ENCODE data around the gene SPINT1.

Gene SPINT1

DNA sequence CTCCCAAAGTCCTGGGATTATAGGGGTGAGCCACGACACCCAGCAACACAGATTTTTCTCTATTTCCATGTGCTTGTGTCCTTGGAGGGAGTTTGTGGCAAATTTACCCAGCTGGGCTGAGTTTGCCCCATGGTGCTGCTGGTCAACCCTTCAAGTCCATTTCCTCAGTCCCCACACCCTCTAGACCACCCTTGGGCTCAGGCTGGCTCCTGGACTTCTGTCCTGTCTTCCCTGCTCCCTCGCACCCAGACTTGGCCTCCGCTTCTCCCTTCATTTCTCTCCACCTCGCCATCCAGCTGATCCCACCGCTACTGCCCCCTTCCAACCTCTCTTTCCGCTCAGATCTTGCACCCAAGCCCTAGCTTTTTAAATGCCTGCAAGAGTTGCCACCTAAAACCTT, 37.5 kb downstream of the SPINT1 start:
- TF ChIP-seq, protein P1, sequence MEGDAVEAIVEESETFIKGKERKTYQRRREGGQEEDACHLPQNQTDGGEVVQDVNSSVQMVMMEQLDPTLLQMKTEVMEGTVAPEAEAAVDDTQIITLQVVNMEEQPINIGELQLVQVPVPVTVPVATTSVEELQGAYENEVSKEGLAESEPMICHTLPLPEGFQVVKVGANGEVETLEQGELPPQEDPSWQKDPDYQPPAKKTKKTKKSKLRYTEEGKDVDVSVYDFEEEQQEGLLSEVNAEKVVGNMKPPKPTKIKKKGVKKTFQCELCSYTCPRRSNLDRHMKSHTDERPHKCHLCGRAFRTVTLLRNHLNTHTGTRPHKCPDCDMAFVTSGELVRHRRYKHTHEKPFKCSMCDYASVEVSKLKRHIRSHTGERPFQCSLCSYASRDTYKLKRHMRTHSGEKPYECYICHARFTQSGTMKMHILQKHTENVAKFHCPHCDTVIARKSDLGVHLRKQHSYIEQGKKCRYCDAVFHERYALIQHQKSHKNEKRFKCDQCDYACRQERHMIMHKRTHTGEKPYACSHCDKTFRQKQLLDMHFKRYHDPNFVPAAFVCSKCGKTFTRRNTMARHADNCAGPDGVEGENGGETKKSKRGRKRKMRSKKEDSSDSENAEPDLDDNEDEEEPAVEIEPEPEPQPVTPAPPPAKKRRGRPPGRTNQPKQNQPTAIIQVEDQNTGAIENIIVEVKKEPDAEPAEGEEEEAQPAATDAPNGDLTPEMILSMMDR (IDR thresholded peaks at IDR 0.05; ENCODE audit: insufficient read depth, low read length, poor library complexity, severe bottlenecking): no peak

DNA sequence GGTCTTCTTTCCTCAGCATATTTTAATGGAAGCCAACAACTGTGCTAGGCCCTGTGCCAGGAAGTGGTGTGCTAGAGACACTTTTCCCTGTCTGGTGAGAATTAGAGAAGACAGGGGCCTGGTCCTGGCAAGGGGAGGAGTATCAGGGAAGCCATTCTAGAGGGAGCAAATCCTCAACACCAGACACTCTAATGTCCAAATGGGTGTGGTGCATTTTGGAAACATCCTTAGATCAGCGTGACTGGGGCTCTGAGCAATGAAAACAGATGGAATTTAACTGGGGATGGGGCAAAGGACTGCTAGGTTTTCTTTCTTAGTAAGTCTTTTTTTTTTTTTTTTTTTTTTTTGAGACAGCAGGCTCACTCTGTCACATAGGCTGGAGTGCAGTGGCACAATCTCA, 42.7 kb downstream of the SPINT1 start:
- no peak for DNase-seq (ENCODE audit: extremely low read depth, insufficient read length)
- TF ChIP-seq, protein P1 (IDR thresholded peaks at IDR 0.05; ENCODE audit: insufficient read depth, low read length, poor library complexity, severe bottlenecking): no peak
- no peaks in the 10 kb centered on the region for H3K27me3 ChIP-seq (replicated peaks; ENCODE audit: control insufficient read depth, insufficient read depth, low read length)
- H3K36me3 ChIP-seq (ENCODE audit: control insufficient read depth, insufficient read depth, low read length): no peaks in the 10 kb centered on the region
- no peak overlapping the region for H3K4me3 ChIP-seq (replicated peaks; ENCODE audit: low read depth, low read length)

More for the DNA sequence above, 37.5 kb downstream of the SPINT1 start:
- Histone ChIP-seq H3K4me3 (replicated peaks; ENCODE audit: low read depth, low read length) (no peak overlapping the region), H3K36me3 (ENCODE audit: control insufficient read depth, insufficient read depth, low read length) (no peaks in the 10 kb centered on the region), H3K27me3 (replicated peaks; ENCODE audit: control insufficient read depth, insufficient read depth, low read length) (no peaks in the 10 kb centered on the region)
- no peak for DNase-seq (ENCODE audit: extremely low read depth, insufficient read length)

DNA sequence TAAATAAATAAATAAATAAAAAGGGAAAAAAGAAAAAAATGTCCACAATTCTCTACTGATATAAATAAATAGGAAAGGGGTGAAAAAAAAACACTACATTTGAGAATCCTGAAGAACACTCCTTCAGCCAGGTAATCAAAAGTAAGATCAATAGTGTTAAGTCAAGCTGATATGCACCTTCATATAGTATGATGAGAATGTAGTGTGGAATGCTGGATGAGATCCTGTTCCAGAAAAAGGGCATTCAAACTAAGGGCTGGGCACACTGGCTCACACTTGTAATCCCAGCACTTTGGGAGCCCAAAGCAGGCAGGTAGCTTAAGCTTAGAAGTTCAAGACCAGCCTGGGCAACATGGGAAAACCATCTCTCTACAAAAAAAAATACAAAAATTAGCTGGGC, 45.3 kb downstream of the SPINT1 start:
- no peaks in the 10 kb centered on the region for H3K27me3 ChIP-seq (replicated peaks; ENCODE audit: control insufficient read depth, insufficient read depth, low read length)
- DNase-seq (ENCODE audit: extremely low read depth, insufficient read length): no peak
- TF ChIP-seq, protein P1 (IDR thresholded peaks at IDR 0.05; ENCODE audit: insufficient read depth, low read length, poor library complexity, severe bottlenecking): no peak
- no peak overlapping the region for H3K4me3 ChIP-seq (replicated peaks; ENCODE audit: low read depth, low read length)
- H3K36me3 ChIP-seq (ENCODE audit: control insufficient read depth, insufficient read depth, low read length): no peaks in the 10 kb centered on the region

DNA sequence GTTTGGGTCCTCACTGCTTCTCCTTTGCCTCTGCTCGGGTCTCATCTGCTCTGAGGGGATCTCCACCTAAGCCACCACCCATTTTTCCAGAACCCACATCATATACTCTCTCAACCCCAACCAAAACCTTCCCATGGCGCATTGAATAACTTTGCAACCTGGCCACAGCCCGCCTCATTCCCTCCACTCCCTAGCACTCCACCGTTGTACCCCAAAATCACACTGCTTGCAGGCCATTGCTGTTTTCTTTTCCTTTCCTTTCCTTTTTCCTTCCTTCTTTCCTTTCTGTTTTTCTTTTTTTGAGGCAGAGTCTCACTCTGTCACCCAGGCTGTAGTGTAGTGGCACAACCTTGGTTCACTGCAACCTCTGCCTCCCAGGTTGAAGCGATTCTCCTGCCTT, 47.3 kb downstream of the SPINT1 start:
- Histone ChIP-seq H3K36me3 (ENCODE audit: control insufficient read depth, insufficient read depth, low read length) (peaks cover 3% of the 10 kb centered on the region; the same call in 1 of the 2 replicates), H3K4me3 (replicated peaks; ENCODE audit: low read depth, low read length) (no peak overlapping the region), H3K27me3 (replicated peaks; ENCODE audit: control insufficient read depth, insufficient read depth, low read length) (no peaks in the 10 kb centered on the region)
- DNase-seq (ENCODE audit: extremely low read depth, insufficient read length): no peak
- TF ChIP-seq, protein P1 (IDR thresholded peaks at IDR 0.05; ENCODE audit: insufficient read depth, low read length, poor library complexity, severe bottlenecking): no peak

DNA sequence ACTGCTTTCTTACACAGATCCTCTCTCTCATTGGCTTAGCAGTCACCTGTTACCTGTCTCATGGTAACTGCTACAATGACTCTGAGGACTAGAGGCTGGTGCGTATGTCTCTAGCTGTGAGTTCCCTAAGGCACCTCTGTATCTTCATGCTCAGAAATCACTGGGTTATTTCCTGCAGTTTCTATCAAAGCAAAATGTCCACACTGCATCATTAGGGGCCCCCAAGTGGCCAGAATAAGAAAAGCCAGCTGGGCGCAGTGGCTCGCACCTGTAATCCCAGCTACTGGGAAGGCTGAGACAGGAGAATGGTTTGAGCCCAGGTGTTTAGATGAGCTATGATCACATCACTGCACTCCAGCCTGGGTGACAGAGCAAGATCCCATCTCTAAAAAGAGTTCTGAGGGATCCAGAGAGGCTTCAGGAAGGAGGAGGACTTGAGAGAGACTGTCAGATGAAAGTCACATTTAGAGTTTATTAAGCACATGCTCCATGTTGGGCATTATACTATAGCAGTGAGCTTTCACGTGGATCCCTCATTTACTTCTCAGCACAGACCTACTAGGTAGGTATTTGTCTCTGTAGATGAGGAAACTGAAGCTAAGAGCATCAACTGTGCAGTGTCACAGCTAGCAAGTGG, 48.1 kb downstream of the SPINT1 start:
- Histone ChIP-seq H3K4me3 (replicated peaks; ENCODE audit: low read depth, low read length) (no peak overlapping the region), H3K36me3 (ENCODE audit: control insufficient read depth, insufficient read depth, low read length) (peaks cover 3% of the 10 kb centered on the region; the same call in 1 of the 2 replicates), H3K27me3 (replicated peaks; ENCODE audit: control insufficient read depth, insufficient read depth, low read length) (no peaks in the 10 kb centered on the region)
- TF ChIP-seq, protein P1 (IDR thresholded peaks at IDR 0.05; ENCODE audit: insufficient read depth, low read length, poor library complexity, severe bottlenecking): peak; percentile 84
- no peak for DNase-seq (ENCODE audit: extremely low read depth, insufficient read length)
